Measurements from ENCODE around the gene SRPRB. TPM values are rescaled to one million over a fixed set of nuclear protein-coding genes. Genes with fewer than 3 reads are reported as not detected.

The SRPRB gene
- total and polyA plus RNA-seq, 9 donors, result 6.2 to 59.7 (median 35.1) TPM

- H3K4me1 ChIP-seq (ENCODE audit: insufficient read depth), result no peaks in the 10 kb centered on the region
- H3K9me3 ChIP-seq, result no peaks in the 10 kb centered on the region
- no peak for DNase-seq
- 85 to 96% (median 85%) methylated on average over 3 of the region's 3 CpGs for WGBS, 3 donors
- TF ChIP-seq CTCF (IDR thresholded peaks at IDR 0.05), result no peak
- no peak for TF ChIP-seq POLR2A (IDR thresholded peaks at IDR 0.05)
- no peak for TF ChIP-seq EP300 (IDR thresholded peaks at IDR 0.05)
- H3K4me3 ChIP-seq, result no peak overlapping the region
- no peaks in the 10 kb centered on the region for H3K36me3 ChIP-seq
- no peak overlapping the region for H3K27ac ChIP-seq
- no peaks in the 10 kb centered on the region for H3K27me3 ChIP-seq
- intact Hi-C loops (cut with DNase I), result loop anchor here in 1 of 4 donors (5.0 kb wide), 1 partner anchor 963 kb away; no protein-coding TSS in a partner anchor
Observed at GRCh38 chr3:133830071-133830470, 24.5 kb downstream of the SRPRB start.

GRCh38 chr3:133831966-133832801 is 26.6 kb downstream of the SRPRB start:
- TF ChIP-seq POLR2A (IDR thresholded peaks at IDR 0.05), result no peak
- TF ChIP-seq EP300 (IDR thresholded peaks at IDR 0.05), result no peak
- TF ChIP-seq CTCF (IDR thresholded peaks at IDR 0.05), result no peak
- Histone ChIP-seq H3K27ac (no peak overlapping the region), H3K9me3 (no peaks in the 10 kb centered on the region), H3K36me3 (no peaks in the 10 kb centered on the region), H3K4me1 (ENCODE audit: insufficient read depth) (no peaks in the 10 kb centered on the region), H3K4me3 (no peak overlapping the region), H3K27me3 (no peaks in the 10 kb centered on the region)
- no peak for DNase-seq
- WGBS, 3 donors, result 84 to 91% (median 84%) methylated on average over 13 of the region's 13 CpGs
- intact Hi-C loops (cut with DNase I), result loop anchor here in 1 of 4 donors (5.0 kb wide), 1 partner anchor 965 kb away; no protein-coding TSS in a partner anchor

DNA sequence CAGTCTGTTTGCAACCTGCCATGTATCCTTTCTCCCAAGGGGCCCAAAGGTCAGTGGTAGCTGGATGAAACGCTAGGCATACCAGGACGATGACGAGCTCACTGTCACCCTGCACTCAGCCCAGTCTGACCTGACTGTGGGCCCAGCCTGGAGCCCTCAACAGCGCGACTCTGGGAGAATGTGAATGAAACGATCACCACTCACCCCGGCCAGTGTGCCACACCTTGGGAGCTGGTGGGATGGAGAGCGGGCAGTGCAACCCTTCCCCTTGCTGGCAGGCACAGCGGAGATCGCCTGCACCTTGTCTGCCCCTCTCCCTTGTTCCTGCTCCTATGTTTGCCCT is 27.2 kb downstream of the SRPRB start:
- Histone ChIP-seq H3K27me3 (no peaks in the 10 kb centered on the region), H3K4me3 (no peak overlapping the region), H3K9me3 (no peaks in the 10 kb centered on the region), H3K4me1 (ENCODE audit: insufficient read depth) (no peaks in the 10 kb centered on the region), H3K36me3 (no peaks in the 10 kb centered on the region), H3K27ac (no peak overlapping the region)
- TF ChIP-seq POLR2A (IDR thresholded peaks at IDR 0.05) (no peak), EP300 (IDR thresholded peaks at IDR 0.05) (no peak), CTCF (IDR thresholded peaks at IDR 0.05) (no peak)
- intact Hi-C loops (cut with DNase I), result loop anchor here in 1 of 4 donors (5.0 kb wide), 1 partner anchor 965 kb away; no protein-coding TSS in a partner anchor
- WGBS, 3 donors, result 93 to 94% (median 94%) methylated on average over 9 to 10 of the region's 10 CpGs
- DNase-seq, result no peak

- Histone ChIP-seq H3K9me3 (no peaks in the 10 kb centered on the region), H3K4me3 (no peak overlapping the region), H3K36me3 (no peaks in the 10 kb centered on the region), H3K27ac (no peak overlapping the region), H3K4me1 (ENCODE audit: insufficient read depth) (no peaks in the 10 kb centered on the region), H3K27me3 (no peaks in the 10 kb centered on the region)
- DNase-seq, result no peak
- intact Hi-C loops (cut with DNase I), result loop anchor here in 1 of 4 donors (5.0 kb wide), 1 partner anchor 966 kb away; no protein-coding TSS in a partner anchor
- 86 to 92% (median 90%) methylated on average over 5 of the region's 5 CpGs for whole genome bisulfite sequencing, 3 donors
- no peak for TF ChIP-seq CTCF (IDR thresholded peaks at IDR 0.05)
Observed at GRCh38 chr3:133833267-133833666, 27.7 kb downstream of the SRPRB start.
